ENCODE results near the gene MST1R. TPM values are rescaled to one million over a fixed set of nuclear protein-coding genes. Genes with fewer than 3 reads are reported as not detected.

The MST1R gene
- total and polyA plus RNA-seq, 9 of the 15 experiments (the other 6 are each of a cell fraction or from before 2014, with no cell fraction given), result 1.3 to 10.0 (median 3.8) TPM

- TF ChIP-seq, protein P1, sequence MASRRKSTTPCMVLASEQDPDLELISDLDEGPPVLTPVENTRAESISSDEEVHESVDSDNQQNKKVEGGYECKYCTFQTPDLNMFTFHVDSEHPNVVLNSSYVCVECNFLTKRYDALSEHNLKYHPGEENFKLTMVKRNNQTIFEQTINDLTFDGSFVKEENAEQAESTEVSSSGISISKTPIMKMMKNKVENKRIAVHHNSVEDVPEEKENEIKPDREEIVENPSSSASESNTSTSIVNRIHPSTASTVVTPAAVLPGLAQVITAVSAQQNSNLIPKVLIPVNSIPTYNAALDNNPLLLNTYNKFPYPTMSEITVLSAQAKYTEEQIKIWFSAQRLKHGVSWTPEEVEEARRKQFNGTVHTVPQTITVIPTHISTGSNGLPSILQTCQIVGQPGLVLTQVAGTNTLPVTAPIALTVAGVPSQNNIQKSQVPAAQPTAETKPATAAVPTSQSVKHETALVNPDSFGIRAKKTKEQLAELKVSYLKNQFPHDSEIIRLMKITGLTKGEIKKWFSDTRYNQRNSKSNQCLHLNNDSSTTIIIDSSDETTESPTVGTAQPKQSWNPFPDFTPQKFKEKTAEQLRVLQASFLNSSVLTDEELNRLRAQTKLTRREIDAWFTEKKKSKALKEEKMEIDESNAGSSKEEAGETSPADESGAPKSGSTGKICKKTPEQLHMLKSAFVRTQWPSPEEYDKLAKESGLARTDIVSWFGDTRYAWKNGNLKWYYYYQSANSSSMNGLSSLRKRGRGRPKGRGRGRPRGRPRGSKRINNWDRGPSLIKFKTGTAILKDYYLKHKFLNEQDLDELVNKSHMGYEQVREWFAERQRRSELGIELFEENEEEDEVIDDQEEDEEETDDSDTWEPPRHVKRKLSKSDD (conservative IDR thresholded peaks at IDR 0.05; ENCODE audit: low read length), result no peak
- TF ChIP-seq MCM3 (IDR thresholded peaks at IDR 0.05) (no peak), RBM34 (IDR thresholded peaks at IDR 0.05; ENCODE audit: borderline replicate concordance, insufficient read depth, low read length) (no peak), ZNF217 (CRISPR knock-in tag; IDR thresholded peaks at IDR 0.05) (no peak), EGR1 (conservative IDR thresholded peaks at IDR 0.05) (no peak), TAF9B (IDR thresholded peaks at IDR 0.05; ENCODE audit: partially characterized antibody) (peak; percentile 54), POLR2B (IDR thresholded peaks at IDR 0.05; ENCODE audit: low read depth, partially characterized antibody) (peak; percentile 92), HSF4 (CRISPR knock-in tag; IDR thresholded peaks at IDR 0.05; ENCODE audit: borderline replicate concordance) (no peak), SIN3B (IDR thresholded peaks at IDR 0.05; ENCODE audit: low read depth) (peak; percentile 72; the same call in 1 of the 2 replicates), RBM22 (IDR thresholded peaks at IDR 0.05; ENCODE audit: low read depth, low read length, poor library complexity, severe bottlenecking) (peak; percentile 45), ZFPM2 (CRISPR knock-in tag; IDR thresholded peaks at IDR 0.05) (no peak), KLF10 (CRISPR knock-in tag; IDR thresholded peaks at IDR 0.05) (no peak), DNMT1 (IDR thresholded peaks at IDR 0.05) (no peak), LARP7 (IDR thresholded peaks at IDR 0.05) (no peak), PML (IDR thresholded peaks at IDR 0.05; ENCODE audit: low read length) (peak; percentile 84), DLX4 (CRISPR knock-in tag; IDR thresholded peaks at IDR 0.05) (no peak), ARID2 (IDR thresholded peaks at IDR 0.05) (no peak), SREBF2 (CRISPR knock-in tag; IDR thresholded peaks at IDR 0.05) (no peak), ZC3H8 (IDR thresholded peaks at IDR 0.05) (no peak), FOXJ3 (CRISPR knock-in tag; IDR thresholded peaks at IDR 0.05) (no peak), ZNF277 (CRISPR knock-in tag; IDR thresholded peaks at IDR 0.05; ENCODE audit: borderline replicate concordance) (no peak)
- TF ChIP-seq, protein P2, sequence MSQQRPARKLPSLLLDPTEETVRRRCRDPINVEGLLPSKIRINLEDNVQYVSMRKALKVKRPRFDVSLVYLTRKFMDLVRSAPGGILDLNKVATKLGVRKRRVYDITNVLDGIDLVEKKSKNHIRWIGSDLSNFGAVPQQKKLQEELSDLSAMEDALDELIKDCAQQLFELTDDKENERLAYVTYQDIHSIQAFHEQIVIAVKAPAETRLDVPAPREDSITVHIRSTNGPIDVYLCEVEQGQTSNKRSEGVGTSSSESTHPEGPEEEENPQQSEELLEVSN (IDR thresholded peaks at IDR 0.05; ENCODE audit: borderline replicate concordance in 1 of 2, extremely low read depth in 1 of 2, insufficient read depth in 1 of 2, insufficient read length in 1 of 2, low read depth in 1 of 2, low read length in 1 of 2, poor library complexity in 1 of 2, severe bottlenecking in 1 of 2), result peak; percentile 80 to 84
- TF ChIP-seq, protein P3, sequence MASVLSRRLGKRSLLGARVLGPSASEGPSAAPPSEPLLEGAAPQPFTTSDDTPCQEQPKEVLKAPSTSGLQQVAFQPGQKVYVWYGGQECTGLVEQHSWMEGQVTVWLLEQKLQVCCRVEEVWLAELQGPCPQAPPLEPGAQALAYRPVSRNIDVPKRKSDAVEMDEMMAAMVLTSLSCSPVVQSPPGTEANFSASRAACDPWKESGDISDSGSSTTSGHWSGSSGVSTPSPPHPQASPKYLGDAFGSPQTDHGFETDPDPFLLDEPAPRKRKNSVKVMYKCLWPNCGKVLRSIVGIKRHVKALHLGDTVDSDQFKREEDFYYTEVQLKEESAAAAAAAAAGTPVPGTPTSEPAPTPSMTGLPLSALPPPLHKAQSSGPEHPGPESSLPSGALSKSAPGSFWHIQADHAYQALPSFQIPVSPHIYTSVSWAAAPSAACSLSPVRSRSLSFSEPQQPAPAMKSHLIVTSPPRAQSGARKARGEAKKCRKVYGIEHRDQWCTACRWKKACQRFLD (CRISPR knock-in tag; IDR thresholded peaks at IDR 0.05), result peak; percentile 78; the same call in 1 of the 2 replicates
Measured at GRCh38 chr3:49939858-49940666, 36.4 kb upstream of the MST1R start, which contains the start of gene RBM6 (continued).
